Upper lobe of right lung (tissue), 1 donor: Measurements from ENCODE around the gene WFDC12. TPM values are rescaled to one million over a fixed set of nuclear protein-coding genes. Genes with fewer than 3 reads are reported as not detected.
A peak's percentile ranks its signal among the peaks of the same experiment; 100 is the strongest.

ENCODE experiments used
- ATAC-seq: fragments of 200-7000 bp; cut with Tn5 transposase; one replicate; pipeline ENCODE4 v1.9.1; 2020; ENCODE audit warnings: mild to moderate bottlenecking, moderate library complexity
- DNase-seq: peaks from one replicate; pipeline ENCODE4 v3.0.0-alpha.2; 2020
- H3K27ac ChIP-seq: fragments of 200-600 bp; one replicate; pipeline ENCODE4 v1.8.0; 2022
- H3K27me3 ChIP-seq: fragments of 200-600 bp; one replicate; pipeline ENCODE4 v1.8.0; 2022; ENCODE audit warnings: mild to moderate bottlenecking
- H3K36me3 ChIP-seq: fragments of 200-600 bp; one replicate; pipeline ENCODE4 v1.8.0; 2022
- H3K4me1 ChIP-seq: fragments of 200-600 bp; one replicate; pipeline ENCODE4 v1.8.0; 2022
- H3K4me3 ChIP-seq: fragments of 200-600 bp; one replicate; pipeline ENCODE4 v1.8.0; 2022; ENCODE audit warnings: mild to moderate bottlenecking
- H3K9me3 ChIP-seq: fragments of 200-600 bp; one replicate; pipeline ENCODE4 v1.8.0; 2022
- CTCF ChIP-seq: fragments of 200-600 bp; IDR thresholded peaks from one replicate; pipeline ENCODE4 v1.8.0; 2022; ENCODE audit warnings: antibody characterized with exemption
- intact Hi-C: fragments of 100-400 bp; cut with DNase I; formaldehyde crosslinking; loops from one replicate; pipeline ENCODE4 v1.11.0; 2022
- total RNA-seq: library from RNA; stranded (reverse); fragmentation: NEBNext Ultra II Directional; extraction: Animal tissue kit (Norgen Biotek cat#: 25700); gene quantifications from one replicate; pipeline ENCODE4 v1.2.1, GENCODE V29; 2021
- donor health status: DM: no; HTN: yes; CAD: no; lungs with severe emphysema.

WFDC12 gene
- total RNA-seq, 1 donor from 2014 or later, result 1.8 TPM

- Histone ChIP-seq H3K27ac (no peak overlapping the region), H3K36me3 (peaks cover 25% of the 10 kb centered on the region), H3K27me3 (no peaks in the 10 kb centered on the region), H3K9me3 (no peaks in the 10 kb centered on the region), H3K4me3 (no peak overlapping the region), H3K4me1 (peaks cover 6% of the 10 kb centered on the region)
- ATAC-seq, result no peak
- DNase-seq, result no peak
- no peak for TF ChIP-seq CTCF
- intact Hi-C loops, result no loop called here
Measured at GRCh38 chr20:45083127-45083526, 41.1 kb downstream of the WFDC12 start.

- intact Hi-C loops, result no loop called here
- DNase-seq, result no peak
- ATAC-seq, result no peak
- TF ChIP-seq CTCF, result no peak
- Histone ChIP-seq H3K36me3 (peaks cover 31% of the 10 kb centered on the region), H3K27me3 (no peaks in the 10 kb centered on the region), H3K4me1 (no peaks in the 10 kb centered on the region), H3K4me3 (no peak overlapping the region), H3K27ac (no peak overlapping the region), H3K9me3 (no peaks in the 10 kb centered on the region)
Measured at GRCh38 chr20:45082468-45082867, 41.8 kb downstream of the WFDC12 start.

- Histone ChIP-seq H3K4me1 (no peaks in the 10 kb centered on the region), H3K9me3 (no peaks in the 10 kb centered on the region), H3K27ac (no peak overlapping the region), H3K4me3 (no peak overlapping the region), H3K27me3 (no peaks in the 10 kb centered on the region), H3K36me3 (peaks cover 46% of the 10 kb centered on the region)
- ATAC-seq (peak; percentile 34), DNase-seq (no peak)
- intact Hi-C loops, result no loop called here
- TF ChIP-seq CTCF, result peak; percentile 28
Measured at GRCh38 chr20:45080867-45081624, 43.2 kb downstream of the WFDC12 start.

GRCh38 chr20:45077559-45077958 is 46.7 kb downstream of the WFDC12 start:
- no peak overlapping the region for H3K4me3 ChIP-seq
- H3K27ac ChIP-seq, result no peak overlapping the region
- no peaks in the 10 kb centered on the region for H3K27me3 ChIP-seq
- H3K4me1 ChIP-seq, result no peaks in the 10 kb centered on the region
- no peak for TF ChIP-seq CTCF
- H3K36me3 ChIP-seq, result peaks cover 66% of the 10 kb centered on the region
- DNase-seq, result no peak
- no peaks in the 10 kb centered on the region for H3K9me3 ChIP-seq
- intact Hi-C loops, result no loop called here
- ATAC-seq, result no peak

Other genes starting within 250 kb of the WFDC12 start
- 185 TPM for gene YWHAB, start 238.8 kb downstream of the WFDC12 start, total RNA-seq
- gene PABPC1L, start 214.4 kb downstream of the WFDC12 start, total RNA-seq, result 46.4 TPM
- gene TOMM34, start 164.1 kb downstream of the WFDC12 start, total RNA-seq, result 16.0 TPM
- 52.6 TPM for gene STK4, start 158.0 kb downstream of the WFDC12 start, total RNA-seq
- gene KCNS1, start 23.3 kb downstream of the WFDC12 start, total RNA-seq, result 1.6 TPM
- 1.3 TPM for gene WFDC5, start 9.3 kb downstream of the WFDC12 start, total RNA-seq
- gene PI3, start 50.4 kb upstream of the WFDC12 start, total RNA-seq, result 4.1 TPM
- gene SEMG1, start 82.6 kb upstream of the WFDC12 start, total RNA-seq, result not detected
- gene SEMG2, start 96.9 kb upstream of the WFDC12 start, total RNA-seq, result not detected
- 966 TPM for gene SLPI, start 130.1 kb upstream of the WFDC12 start, total RNA-seq
- not detected for gene RBPJL, start 182.4 kb upstream of the WFDC12 start, total RNA-seq
- 0.29 TPM for gene MATN4, start 183.8 kb upstream of the WFDC12 start, total RNA-seq
- 345 TPM for gene SDC4, start 224.0 kb upstream of the WFDC12 start, total RNA-seq
- gene SYS1, start 238.7 kb upstream of the WFDC12 start, total RNA-seq, result 46.5 TPM